AG09309 (cell line): Measurements from ENCODE around the gene AOPEP.

ENCODE experiments used
- DNase-seq: peaks from one replicate; pipeline ENCODE4 v3.0.0-alpha.2; 2010; ENCODE audit warnings: low read depth
- H3K4me3 ChIP-seq: 2 replicates; pipeline ENCODE4 v1.5.1; 2011; ENCODE audit warnings: mild to moderate bottlenecking, low read depth, low read length, moderate library complexity; ENCODE audit not compliant: control insufficient read depth
- TF ChIP-seq, protein P1 (sequence below): IDR thresholded peaks from 2 replicates; pipeline ENCODE4 v1.5.1; 2011; ENCODE audit warnings: mild to moderate bottlenecking, low read depth, low read length, inconsistent platforms; ENCODE audit not compliant: insufficient read depth, control insufficient read depth; ENCODE audit errors: missing control alignments

The AOPEP gene

DNA sequence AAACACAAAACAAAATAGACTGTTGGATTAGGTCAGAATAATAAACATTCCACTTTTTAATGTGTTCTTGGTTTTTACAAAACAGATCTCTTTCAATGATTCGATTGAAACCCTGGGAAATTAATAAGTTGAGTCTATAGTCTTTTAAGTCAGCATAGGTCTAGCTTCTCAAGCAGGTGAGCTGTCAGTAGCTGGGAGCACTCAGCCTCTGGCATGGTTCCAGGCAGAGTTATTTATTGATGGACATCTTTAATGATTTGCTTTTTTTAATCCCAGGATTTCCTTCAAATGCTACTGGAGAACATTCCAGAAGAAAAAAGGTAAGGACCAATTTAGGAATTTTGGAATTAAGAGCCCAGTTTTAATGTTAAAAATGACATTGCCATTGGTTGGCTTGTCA, 241.0 kb downstream of the AOPEP start:
- no peak overlapping the region for H3K4me3 ChIP-seq
- TF ChIP-seq, protein P1, sequence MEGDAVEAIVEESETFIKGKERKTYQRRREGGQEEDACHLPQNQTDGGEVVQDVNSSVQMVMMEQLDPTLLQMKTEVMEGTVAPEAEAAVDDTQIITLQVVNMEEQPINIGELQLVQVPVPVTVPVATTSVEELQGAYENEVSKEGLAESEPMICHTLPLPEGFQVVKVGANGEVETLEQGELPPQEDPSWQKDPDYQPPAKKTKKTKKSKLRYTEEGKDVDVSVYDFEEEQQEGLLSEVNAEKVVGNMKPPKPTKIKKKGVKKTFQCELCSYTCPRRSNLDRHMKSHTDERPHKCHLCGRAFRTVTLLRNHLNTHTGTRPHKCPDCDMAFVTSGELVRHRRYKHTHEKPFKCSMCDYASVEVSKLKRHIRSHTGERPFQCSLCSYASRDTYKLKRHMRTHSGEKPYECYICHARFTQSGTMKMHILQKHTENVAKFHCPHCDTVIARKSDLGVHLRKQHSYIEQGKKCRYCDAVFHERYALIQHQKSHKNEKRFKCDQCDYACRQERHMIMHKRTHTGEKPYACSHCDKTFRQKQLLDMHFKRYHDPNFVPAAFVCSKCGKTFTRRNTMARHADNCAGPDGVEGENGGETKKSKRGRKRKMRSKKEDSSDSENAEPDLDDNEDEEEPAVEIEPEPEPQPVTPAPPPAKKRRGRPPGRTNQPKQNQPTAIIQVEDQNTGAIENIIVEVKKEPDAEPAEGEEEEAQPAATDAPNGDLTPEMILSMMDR: no peak
- DNase-seq: no peak

GRCh38 chr9:94971378-94972131, 245.1 kb downstream of the AOPEP start:
- TF ChIP-seq, protein P1: no peak
- no peak for DNase-seq
- H3K4me3 ChIP-seq: no peak overlapping the region

DNA sequence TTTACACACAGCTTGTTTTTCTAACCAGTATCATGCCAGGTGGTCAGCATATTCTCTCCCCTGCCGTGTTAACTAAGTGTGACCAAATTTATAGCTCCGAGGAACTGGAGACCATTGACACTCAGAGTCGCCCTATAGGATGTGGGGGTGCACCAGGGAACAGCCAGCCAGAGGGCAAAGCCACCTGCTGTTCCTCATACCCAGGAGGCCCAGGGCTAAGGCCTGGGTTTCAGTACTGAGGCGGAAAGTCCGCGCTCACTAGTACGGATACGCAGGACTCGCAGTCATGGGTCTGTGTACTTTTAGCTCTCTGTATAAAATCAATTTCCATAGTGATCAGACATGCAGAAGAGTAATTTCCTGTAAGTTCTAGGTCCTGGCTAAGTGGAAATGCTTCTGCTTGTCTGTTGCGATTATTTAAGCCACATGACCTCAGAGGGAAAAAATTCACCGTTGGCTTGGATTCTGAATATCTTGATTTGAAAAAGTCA, 247.0 kb downstream of the AOPEP start:
- TF ChIP-seq, protein P1: no peak
- H3K4me3 ChIP-seq: no peak overlapping the region
- peak; percentile 33 for DNase-seq

DNA sequence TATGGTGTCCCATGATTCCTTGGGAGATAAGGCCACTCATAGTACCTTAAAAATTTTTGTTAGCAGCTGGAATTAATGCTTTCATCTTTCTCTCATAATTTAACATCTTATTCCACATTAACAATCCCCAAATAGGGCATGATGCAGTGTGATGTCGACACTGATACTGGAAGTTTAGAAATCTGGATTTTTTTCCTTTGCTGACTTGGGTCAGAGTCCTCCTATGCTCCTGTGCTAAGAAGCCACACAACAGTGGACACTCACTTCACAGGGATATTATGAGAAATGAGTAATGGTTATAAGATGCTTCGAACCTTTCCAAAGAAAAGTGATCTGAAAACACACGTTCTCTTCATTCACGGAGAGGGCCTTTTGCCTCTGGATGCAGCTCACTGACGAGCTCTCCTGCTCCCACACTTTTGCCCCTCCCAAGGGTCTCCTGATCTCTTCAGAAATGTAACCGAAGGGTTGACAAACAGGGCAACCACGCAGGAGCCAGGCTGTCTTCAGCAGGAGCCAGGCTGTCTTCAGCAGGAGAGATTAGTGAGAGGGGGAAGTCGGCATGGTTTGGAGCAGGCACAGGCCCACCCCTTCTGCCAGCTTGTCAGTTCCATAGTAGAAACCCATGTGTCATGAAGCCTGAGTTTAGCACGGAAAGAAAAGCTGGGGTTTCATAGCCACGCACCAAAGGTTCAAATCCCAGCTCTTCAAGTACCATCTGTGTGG, 247.8 kb downstream of the AOPEP start:
- H3K4me3 ChIP-seq: no peak overlapping the region
- TF ChIP-seq, protein P1: no peak
- peak; percentile 23 for DNase-seq

DNA sequence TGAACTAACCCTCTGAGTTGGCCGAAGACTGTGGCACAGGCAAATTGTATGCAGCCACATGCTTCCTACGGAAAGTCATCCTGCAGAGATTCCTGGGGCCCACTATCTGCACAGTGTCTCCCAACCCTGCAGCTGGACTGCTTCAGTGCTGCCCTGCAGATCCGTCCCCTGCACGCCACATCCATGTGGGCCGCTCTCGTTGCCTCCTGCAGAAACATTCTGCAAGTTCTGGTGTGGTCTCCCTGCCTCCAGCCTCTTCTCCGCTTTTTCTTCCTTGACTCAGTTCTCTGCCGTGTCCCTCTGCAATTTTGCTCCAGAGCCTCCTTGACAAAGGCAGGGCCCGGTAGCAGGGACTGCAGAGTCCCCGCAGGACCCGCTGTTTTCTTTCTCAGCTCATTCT, 249.0 kb downstream of the AOPEP start:
- TF ChIP-seq, protein P1: no peak
- DNase-seq: no peak
- no peak overlapping the region for H3K4me3 ChIP-seq

DNA sequence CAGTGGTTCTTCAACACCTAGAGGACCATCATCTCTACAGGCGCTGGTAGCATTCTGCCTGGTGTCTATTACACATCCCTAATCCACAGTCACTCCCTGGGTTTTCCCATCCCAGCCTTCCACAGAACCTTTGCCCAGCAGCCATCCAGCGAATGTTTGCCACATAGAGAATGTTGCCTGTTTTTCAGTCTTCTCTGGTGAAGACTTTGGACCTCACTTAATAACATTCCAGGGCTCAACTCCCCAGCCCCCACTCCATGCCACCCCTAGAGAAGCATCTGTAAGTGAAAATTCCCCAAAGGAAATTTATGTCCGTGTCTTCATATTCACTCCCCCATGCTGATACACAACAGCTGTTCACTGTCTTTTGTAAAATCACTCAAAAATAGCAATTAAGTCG, 249.6 kb downstream of the AOPEP start:
- TF ChIP-seq, protein P1: no peak
- DNase-seq: no peak
- no peak overlapping the region for H3K4me3 ChIP-seq
